HepG2 (cell line): ENCODE results near the gene PHACTR1. TPM values are rescaled to one million over a fixed set of nuclear protein-coding genes. Genes with fewer than 3 reads are reported as not detected.
A peak's percentile ranks its signal among the peaks of the same experiment; 100 is the strongest.

Source experiments
- ATAC-seq: fragments of 200-7000 bp; cut with Tn5 transposase; 3 replicates; pipeline ENCODE4 v1.9.1; 2020; ENCODE audit warnings: mild to moderate bottlenecking, moderate library complexity
- BruUV-seq: library from RNA; stranded (reverse); fragments of 400-500 nt; replicated peaks from 2 replicates; lab custom pipeline; 2021; lab: Mats Ljungman, UMichigan
- CTCF ChIA-PET: fragments of 300-600 bp; formaldehyde crosslinking; extraction: SDS; loops from one replicate; lab custom pipeline; 2021; ENCODE audit warnings: low total read pairs, inconsistent platforms, low intra/inter-chr PET ratio; lab: Yijun Ruan, JAX
- POLR2A ChIA-PET: fragments of 350-600 bp; sonication (Branson Sonifier 250); formaldehyde crosslinking; loops from one replicate; lab custom pipeline; 2020; ENCODE audit warnings: antibody characterized with exemption, inconsistent platforms; lab: Yijun Ruan, JAX
- DNase-seq: peaks from one replicate; pipeline ENCODE4 v3.0.0-alpha.2; 2015; ENCODE audit warnings: low spot score
- FAIRE-seq: peaks from 3 replicates; lab custom pipeline; 2011; peaks lifted over from hg19 to GRCh38; lab: Jason Lieb, UNC
- H2AFZ ChIP-seq: one replicate; pipeline ENCODE4 v1.6.1; 2011; ENCODE audit warnings: low read length, inconsistent platforms
- H3K27ac ChIP-seq: fragments of 300-600 bp; 3 replicates; pipeline ENCODE4 v1.8.0; 2011; ENCODE audit warnings: mixed run types, mild to moderate bottlenecking, mixed read lengths, low read length, inconsistent platforms; ENCODE audit not compliant: insufficient read depth; ENCODE audit errors: extremely low read length
- H3K27me3 ChIP-seq, 2 experiments: fragments of 200-600 bp in 1 of 2; 2 replicates in 1 of 2; 3 replicates in 1 of 2; pipeline versions ENCODE4 v1.6.0 to v1.8.0; 2011; ENCODE audit warnings: low read length in 2 of 2, mild to moderate bottlenecking in 2 of 2, moderate library complexity in 2 of 2, inconsistent platforms in 1 of 2; ENCODE audit not compliant: insufficient read depth in 2 of 2, control insufficient read depth in 1 of 2
- H3K36me3 ChIP-seq, 2 experiments: fragments of 200-600 bp in 1 of 2; replicated peaks in 1 of 2; 2 replicates in 1 of 2; 3 replicates in 1 of 2; pipeline versions ENCODE4 v1.5.1 to v1.8.0; 2011; ENCODE audit warnings: low read length in 2 of 2, inconsistent platforms in 1 of 2; ENCODE audit not compliant: insufficient read depth in 2 of 2, control insufficient read depth in 1 of 2
- H3K4me1 ChIP-seq: 2 replicates; pipeline ENCODE4 v1.5.1; 2012; ENCODE audit warnings: low read length, inconsistent platforms; ENCODE audit not compliant: insufficient read depth
- H3K4me2 ChIP-seq: 2 replicates; pipeline ENCODE4 v1.6.0; 2011; ENCODE audit warnings: low read depth, low read length, inconsistent platforms
- H3K4me3 ChIP-seq, 3 experiments: fragments of 200-600 bp in 1 of 3; sonication (generic), shearing (Covaris generic) in 1 of 3; replicated peaks in 1 of 3; 2 replicates each; pipeline ENCODE4 v1.5.1; 2011 to 2016; ENCODE audit warnings: low read length in 3 of 3, inconsistent platforms in 2 of 3, low read depth in 2 of 3, mild to moderate bottlenecking in 2 of 3, control low read depth in 1 of 3, mixed read lengths in 1 of 3; ENCODE audit not compliant: insufficient read depth in 1 of 3
- H3K79me2 ChIP-seq: one replicate; pipeline ENCODE4 v1.6.1; 2011; ENCODE audit warnings: low read length, inconsistent platforms; ENCODE audit not compliant: insufficient read depth
- H3K9ac ChIP-seq: 2 replicates; pipeline ENCODE4 v1.6.0; 2011; ENCODE audit warnings: mild to moderate bottlenecking, low read depth, low read length, inconsistent platforms; ENCODE audit not compliant: insufficient read depth
- H3K9me3 ChIP-seq: 2 replicates; pipeline ENCODE4 v1.5.1; 2012; ENCODE audit warnings: mild to moderate bottlenecking, low read length
- H4K20me1 ChIP-seq: 2 replicates; pipeline ENCODE4 v1.6.0; 2011; ENCODE audit warnings: inconsistent platforms, mild to moderate bottlenecking, low read length, moderate library complexity; ENCODE audit not compliant: insufficient read depth
- REPIN1 ChIP-seq: sonication (generic); formaldehyde crosslinking; IDR thresholded peaks from 2 replicates; pipeline ENCODE4 v1.8.0; 2022; ENCODE audit warnings: missing genetic modification reagents, low read depth, mild to moderate bottlenecking, borderline replicate concordance
- SIX1 ChIP-seq: sonication (generic); formaldehyde crosslinking; IDR thresholded peaks from 2 replicates; pipeline ENCODE4 v1.4.0; 2020; ENCODE audit warnings: missing genetic modification reagents, borderline replicate concordance
- SIX4 ChIP-seq: sonication (generic); formaldehyde crosslinking; IDR thresholded peaks from 2 replicates; pipeline ENCODE4 v1.4.0; 2020; ENCODE audit warnings: missing genetic modification reagents
- TARDBP ChIP-seq: sonication (generic); formaldehyde crosslinking; IDR thresholded peaks from 2 replicates; pipeline ENCODE4 v1.8.0; 2022; ENCODE audit warnings: mild to moderate bottlenecking, missing genetic modification reagents
- ZNF121 ChIP-seq: sonication (generic); formaldehyde crosslinking; IDR thresholded peaks from 2 replicates; pipeline ENCODE4 v1.5.0; 2020; ENCODE audit warnings: mild to moderate bottlenecking, missing genetic modification reagents
- ZNF484 ChIP-seq: sonication (generic); formaldehyde crosslinking; IDR thresholded peaks from 2 replicates; pipeline ENCODE4 v1.5.1; 2020; ENCODE audit warnings: mild to moderate bottlenecking, low read depth, missing genetic modification reagents, borderline replicate concordance
- ZNF709 ChIP-seq: sonication (generic); formaldehyde crosslinking; IDR thresholded peaks from 2 replicates; pipeline ENCODE4 v1.5.0; 2020; ENCODE audit warnings: mild to moderate bottlenecking, missing genetic modification reagents
- WGBS: methylation state at CpG from one replicate; pipeline ENCODE4 v1.1.6; 2017; ENCODE audit warnings: low lambda C conversion rate; 5-methylcytosine and 5-hydroxymethylcytosine counted together
- in situ Hi-C: cut with HindIII; loops from 2 replicates; pipeline ENCODE4 v1.10.0; 2017; ENCODE audit warnings: low pct_unique_long_range_greater_than_20kb; ENCODE audit not compliant: extremely low pct_ligation_motif_present
- intact Hi-C: fragments of 100-400 bp; cut with micrococcal nuclease; formaldehyde crosslinking; loops from one replicate; pipeline ENCODE4 v1.10.0; 2022; ENCODE audit not compliant: unreplicated experiment
- polyA plus RNA-seq, 8 experiments: library from polyadenylated mRNA; depleted of rRNA in 3 of 8; stranded (reverse) in 7 of 8; unstranded in 1 of 8; fragments of >200 nt; fragmentation: Illumina TruSeq in 4 of 8; extraction: Trizol in 4 of 8; gene quantifications; 2 replicates each; pipeline versions ENCODE4 v1.2.1 to v1.2.3, GENCODE V29; 2011 to 2016; ENCODE audit warnings: low read depth in 4 of 8, missing spikeins in 1 of 8, mixed read lengths in 1 of 8; ENCODE audit not compliant: insufficient read depth in 1 of 8
- total RNA-seq, 5 experiments: library from RNA; depleted of rRNA; stranded (reverse); fragments of >200 nt; fragmentation: Illumina TruSeq; extraction: Trizol; gene quantifications; 2 replicates each; pipeline ENCODE4 v1.2.3, GENCODE V29; 2016; ENCODE audit warnings: low read depth in 1 of 5
- TF ChIP-seq, protein P1 (sequence below): sonication (generic); formaldehyde crosslinking; IDR thresholded peaks from 2 replicates; pipeline ENCODE4 v1.8.0; 2022; ENCODE audit warnings: mild to moderate bottlenecking, missing genetic modification reagents, borderline replicate concordance
- TF ChIP-seq, protein P2 (sequence below): IDR thresholded peaks from 2 replicates; pipeline ENCODE4 v1.6.1; 2016; ENCODE audit warnings: mild to moderate bottlenecking
- TF ChIP-seq, protein P3 (sequence below): sonication (generic); formaldehyde crosslinking; conservative IDR thresholded peaks from 2 replicates; pipeline ENCODE4 v1.4.0; 2020; ENCODE audit warnings: missing genetic modification reagents
- TF ChIP-seq, protein P4 (sequence below): sonication (generic); formaldehyde crosslinking; IDR thresholded peaks from 2 replicates; pipeline ENCODE4 v1.4.0; 2020; ENCODE audit warnings: missing genetic modification reagents, borderline replicate concordance

The PHACTR1 gene
- total and polyA plus RNA-seq, 2 of the 13 experiments (the other 11 are each of a cell fraction or from before 2014, with no cell fraction given), result 0.09 TPM; not detected in 1

DNA sequence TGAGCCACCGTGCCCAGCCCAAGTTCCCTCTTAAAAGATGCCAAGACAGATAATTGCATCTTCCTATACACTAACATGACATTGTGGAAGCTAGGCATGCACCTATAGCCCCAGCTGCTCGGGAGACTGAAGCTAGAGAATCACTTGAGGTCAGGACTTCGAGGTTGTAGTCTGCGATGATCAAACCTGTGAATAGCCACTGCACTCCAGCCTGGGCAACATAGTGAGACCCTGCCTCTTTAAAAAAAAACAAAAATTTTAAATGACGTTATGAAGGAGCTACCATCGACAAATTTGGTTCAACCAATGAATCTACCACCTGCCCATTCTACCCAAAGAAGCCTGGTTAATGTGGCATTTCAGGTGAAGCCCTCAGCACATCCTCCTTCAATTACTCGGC lies 531.1 kb downstream of the PHACTR1 start:
- Histone ChIP-seq H3K27me3 (no peaks in the 10 kb centered on the region), H3K27ac (no peak overlapping the region)
- no peak for ATAC-seq
- no TSS peak for BruUV-seq
- TF ChIP-seq ZNF121 (peak; percentile 84), ZNF484 (CRISPR knock-in tag) (no peak)
- TF ChIP-seq, protein P1, sequence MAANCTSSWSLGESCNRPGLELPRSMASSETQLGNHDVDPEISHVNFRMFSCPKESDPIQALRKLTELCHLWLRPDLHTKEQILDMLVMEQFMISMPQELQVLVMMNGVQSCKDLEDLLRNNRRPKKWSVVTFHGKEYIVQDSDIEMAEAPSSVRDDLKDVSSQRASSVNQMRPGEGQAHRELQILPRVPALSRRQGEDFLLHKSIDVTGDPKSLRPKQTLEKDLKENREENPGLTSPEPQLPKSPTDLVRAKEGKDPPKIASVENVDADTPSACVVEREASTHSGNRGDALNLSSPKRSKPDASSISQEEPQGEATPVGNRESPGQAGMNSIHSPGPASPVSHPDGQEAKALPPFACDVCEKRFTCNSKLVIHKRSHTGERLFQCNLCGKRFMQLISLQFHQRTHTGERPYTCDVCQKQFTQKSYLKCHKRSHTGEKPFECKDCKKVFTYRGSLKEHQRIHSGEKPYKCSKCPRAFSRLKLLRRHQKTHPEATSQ (CRISPR knock-in tag), result 0 out of 2 replicates have a peak, but pooled peaks have one; percentile 48
- TF ChIP-seq, all 625 proteins: peak for 2
- WGBS, result 80% methylated on average over 7 of the region's 7 CpGs
- Histone ChIP-seq H3K9me3 (no peaks in the 10 kb centered on the region), H3K4me1 (peaks cover 28% of the 10 kb centered on the region), H3K4me3 (no peak overlapping the region), H3K79me2 (no peaks in the 10 kb centered on the region), H3K4me2 (no peak overlapping the region), H3K36me3 (no peaks in the 10 kb centered on the region), H2AFZ (no peak overlapping the region), H3K9ac (no peak overlapping the region), H4K20me1 (no peaks in the 10 kb centered on the region)
- FAIRE-seq, result no peak
- in situ Hi-C loops (no loop called here), intact Hi-C loops (no loop called here)
- POLR2A ChIA-PET, result no interaction called here
- CTCF ChIA-PET, result no interaction called here
- no peak for DNase-seq

DNA sequence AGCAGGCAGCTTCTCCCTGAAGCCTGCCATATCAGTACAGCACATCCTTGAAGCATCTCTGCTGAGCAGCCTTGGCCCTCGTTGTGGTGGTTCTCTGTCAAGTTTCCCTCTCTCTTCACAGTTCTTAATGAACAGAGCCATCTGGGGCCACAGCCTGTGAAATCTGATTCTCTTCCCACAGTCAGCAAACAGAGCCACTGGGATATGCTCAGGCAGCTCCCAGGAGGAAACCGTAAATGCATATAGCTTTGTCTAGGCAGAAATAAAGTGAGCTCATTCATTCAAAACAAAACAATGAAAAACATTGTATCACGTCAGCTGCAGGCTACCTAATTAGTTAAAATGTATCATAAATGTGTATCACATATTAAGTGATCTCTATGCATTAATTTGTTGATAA lies 531.5 kb downstream of the PHACTR1 start:
- H3K9ac ChIP-seq, result no peak overlapping the region
- ATAC-seq, result peak; percentile 75
- in situ Hi-C loops, result no loop called here
- no TSS peak for BruUV-seq
- ChIA-PET POLR2A (no interaction called here), CTCF (no interaction called here)
- no peaks in the 10 kb centered on the region for H3K9me3 ChIP-seq
- H3K4me2 ChIP-seq, result no peak overlapping the region
- DNase-seq, result peak; percentile 49
- H3K4me3 ChIP-seq, result no peak overlapping the region
- intact Hi-C loops, result no loop called here
- H4K20me1 ChIP-seq, result no peaks in the 10 kb centered on the region
- peak; percentile 36 for FAIRE-seq
- WGBS, result 48% methylated on average over 3 of the region's 3 CpGs
- H2AFZ ChIP-seq, result no peak overlapping the region
- H3K4me1 ChIP-seq, result peaks cover 26% of the 10 kb centered on the region
- no peak overlapping the region for H3K27ac ChIP-seq
- no peaks in the 10 kb centered on the region for H3K36me3 ChIP-seq
- H3K27me3 ChIP-seq, result no peaks in the 10 kb centered on the region
- no peaks in the 10 kb centered on the region for H3K79me2 ChIP-seq
- TF ChIP-seq, protein P2, sequence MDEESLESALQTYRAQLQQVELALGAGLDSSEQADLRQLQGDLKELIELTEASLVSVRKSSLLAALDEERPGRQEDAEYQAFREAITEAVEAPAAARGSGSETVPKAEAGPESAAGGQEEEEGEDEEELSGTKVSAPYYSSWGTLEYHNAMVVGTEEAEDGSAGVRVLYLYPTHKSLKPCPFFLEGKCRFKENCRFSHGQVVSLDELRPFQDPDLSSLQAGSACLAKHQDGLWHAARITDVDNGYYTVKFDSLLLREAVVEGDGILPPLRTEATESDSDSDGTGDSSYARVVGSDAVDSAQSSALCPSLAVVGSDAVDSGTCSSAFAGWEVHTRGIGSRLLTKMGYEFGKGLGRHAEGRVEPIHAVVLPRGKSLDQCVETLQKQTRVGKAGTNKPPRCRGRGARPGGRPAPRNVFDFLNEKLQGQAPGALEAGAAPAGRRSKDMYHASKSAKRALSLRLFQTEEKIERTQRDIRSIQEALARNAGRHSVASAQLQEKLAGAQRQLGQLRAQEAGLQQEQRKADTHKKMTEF, result no peak
- TF ChIP-seq ZNF709 (CRISPR knock-in tag) (no peak), REPIN1 (CRISPR knock-in tag) (0 out of 2 replicates have a peak, but pooled peaks have one; percentile 18), SIX1 (CRISPR knock-in tag) (peak; percentile 70; the same call in 1 of the 2 replicates), SIX4 (CRISPR knock-in tag) (peak; percentile 93), TARDBP (CRISPR knock-in tag) (0 out of 2 replicates have a peak, but pooled peaks have one; percentile 37)
- TF ChIP-seq, protein P3, sequence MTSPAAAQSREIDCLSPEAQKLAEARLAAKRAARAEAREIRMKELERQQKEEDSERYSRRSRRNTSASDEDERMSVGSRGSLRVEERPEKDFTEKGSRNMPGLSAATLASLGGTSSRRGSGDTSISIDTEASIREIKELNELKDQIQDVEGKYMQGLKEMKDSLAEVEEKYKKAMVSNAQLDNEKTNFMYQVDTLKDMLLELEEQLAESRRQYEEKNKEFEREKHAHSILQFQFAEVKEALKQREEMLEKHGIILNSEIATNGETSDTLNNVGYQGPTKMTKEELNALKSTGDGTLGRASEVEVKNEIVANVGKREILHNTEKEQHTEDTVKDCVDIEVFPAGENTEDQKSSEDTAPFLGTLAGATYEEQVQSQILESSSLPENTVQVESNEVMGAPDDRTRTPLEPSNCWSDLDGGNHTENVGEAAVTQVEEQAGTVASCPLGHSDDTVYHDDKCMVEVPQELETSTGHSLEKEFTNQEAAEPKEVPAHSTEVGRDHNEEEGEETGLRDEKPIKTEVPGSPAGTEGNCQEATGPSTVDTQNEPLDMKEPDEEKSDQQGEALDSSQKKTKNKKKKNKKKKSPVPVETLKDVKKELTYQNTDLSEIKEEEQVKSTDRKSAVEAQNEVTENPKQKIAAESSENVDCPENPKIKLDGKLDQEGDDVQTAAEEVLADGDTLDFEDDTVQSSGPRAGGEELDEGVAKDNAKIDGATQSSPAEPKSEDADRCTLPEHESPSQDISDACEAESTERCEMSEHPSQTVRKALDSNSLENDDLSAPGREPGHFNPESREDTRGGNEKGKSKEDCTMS (CRISPR knock-in tag), result no peak
- TF ChIP-seq, protein P4, sequence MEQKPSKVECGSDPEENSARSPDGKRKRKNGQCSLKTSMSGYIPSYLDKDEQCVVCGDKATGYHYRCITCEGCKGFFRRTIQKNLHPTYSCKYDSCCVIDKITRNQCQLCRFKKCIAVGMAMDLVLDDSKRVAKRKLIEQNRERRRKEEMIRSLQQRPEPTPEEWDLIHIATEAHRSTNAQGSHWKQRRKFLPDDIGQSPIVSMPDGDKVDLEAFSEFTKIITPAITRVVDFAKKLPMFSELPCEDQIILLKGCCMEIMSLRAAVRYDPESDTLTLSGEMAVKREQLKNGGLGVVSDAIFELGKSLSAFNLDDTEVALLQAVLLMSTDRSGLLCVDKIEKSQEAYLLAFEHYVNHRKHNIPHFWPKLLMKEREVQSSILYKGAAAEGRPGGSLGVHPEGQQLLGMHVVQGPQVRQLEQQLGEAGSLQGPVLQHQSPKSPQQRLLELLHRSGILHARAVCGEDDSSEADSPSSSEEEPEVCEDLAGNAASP (CRISPR knock-in tag), result peak; percentile 39; the same call in 1 of the 2 replicates
